Measurements from ENCODE around the gene SALL3. TPM values are rescaled to one million over a fixed set of nuclear protein-coding genes. Genes with fewer than 3 reads are reported as not detected.

Gene SALL3
- total and polyA plus RNA-seq, 2 of the 4 experiments (the other 2 are of a cell fraction): not detected

DNA sequence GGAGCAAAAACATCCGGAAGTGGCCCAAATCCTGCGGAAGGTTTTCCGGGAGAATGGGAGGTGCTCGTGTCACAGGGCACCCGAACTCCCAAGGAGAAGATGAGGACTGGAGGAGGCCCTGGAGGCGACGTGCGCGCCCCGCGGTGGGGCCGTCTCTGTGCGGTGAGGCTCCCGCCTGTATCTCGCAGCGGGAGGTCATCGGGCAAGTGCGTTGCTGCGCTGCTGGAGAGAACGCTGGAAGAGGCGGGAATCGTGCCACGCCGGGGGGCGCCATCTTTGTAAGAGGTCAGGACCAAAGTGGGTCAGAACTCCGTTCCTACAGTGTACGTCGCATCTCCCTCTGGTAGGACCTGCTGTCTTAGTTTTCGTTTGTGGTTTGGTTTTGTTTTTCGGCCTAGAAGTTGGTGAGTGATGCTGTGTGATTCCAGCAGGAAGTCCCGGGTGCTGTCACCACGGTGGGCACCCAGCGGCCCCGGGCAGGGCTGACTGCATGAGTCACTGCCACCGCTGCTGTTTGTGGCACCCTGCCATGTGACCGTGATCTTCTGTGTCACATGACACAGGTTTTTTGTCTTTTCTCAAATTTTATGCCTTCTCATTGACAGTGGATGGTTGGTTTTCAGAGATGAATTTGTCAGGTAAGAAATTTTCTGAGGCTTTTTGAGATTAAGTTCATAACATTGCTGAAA is 68.1 kb downstream of the SALL3 start:
- H3K27me3 ChIP-seq (ENCODE audit: control insufficient read depth, insufficient read depth, low read length): no peaks in the 10 kb centered on the region
- intact Hi-C loops (cut with micrococcal nuclease): no loop called here
- no peak overlapping the region for H3K14ac ChIP-seq (replicated peaks; ENCODE audit: low read depth, low read length)
- H2AFZ ChIP-seq (replicated peaks; ENCODE audit: low read length, poor library complexity): no peak overlapping the region
- no peak overlapping the region for H2BK120ac ChIP-seq (ENCODE audit: low read depth, low read length)
- peaks cover 2% of the 10 kb centered on the region; the same call in 1 of the 2 replicates for H3K9me3 ChIP-seq (ENCODE audit: control insufficient read depth, insufficient read depth, low read length)
- no peak overlapping the region for H4K5ac ChIP-seq (ENCODE audit: low read depth, low read length)
- CTCF ChIA-PET: no interaction called here
- H4K8ac ChIP-seq (ENCODE audit: low read depth in 2 of 2, low read length in 2 of 2): no peak overlapping the region
- no peak overlapping the region for H3K23ac ChIP-seq (ENCODE audit: low read depth, low read length)
- no peak overlapping the region for H3K18ac ChIP-seq (ENCODE audit: low read depth, low read length)
- H3K9me1 ChIP-seq (ENCODE audit: insufficient read depth, low read length): no peaks in the 10 kb centered on the region
- no peak overlapping the region for H2AK9ac ChIP-seq (replicated peaks; ENCODE audit: low read depth, low read length, poor library complexity)
- TF ChIP-seq RAD21 (IDR thresholded peaks at IDR 0.05; ENCODE audit: low read length) (no peak), BHLHE40 (IDR thresholded peaks at IDR 0.05; ENCODE audit: low read depth, low read length) (no peak), FOS (IDR thresholded peaks at IDR 0.05; ENCODE audit: low read depth, low read length) (no peak), SMC3 (IDR thresholded peaks at IDR 0.05; ENCODE audit: low read depth, low read length) (no peak), NFE2L2 (IDR thresholded peaks at IDR 0.05; ENCODE audit: low read depth, low read length) (no peak), MXI1 (IDR thresholded peaks at IDR 0.05; ENCODE audit: borderline replicate concordance, low read depth, low read length) (no peak), CHD1 (IDR thresholded peaks at IDR 0.05; ENCODE audit: low read depth, low read length) (no peak), POLR2A (IDR thresholded peaks at IDR 0.05; ENCODE audit: low read depth, low read length) (no peak), MAZ (IDR thresholded peaks at IDR 0.05; ENCODE audit: borderline replicate concordance, low read depth, low read length) (no peak), MAFK (IDR thresholded peaks at IDR 0.05; ENCODE audit: low read depth, low read length) (no peak), CEBPB (IDR thresholded peaks at IDR 0.05; ENCODE audit: low read depth, low read length) (no peak), RFX5 (IDR thresholded peaks at IDR 0.05; ENCODE audit: low read depth, low read length) (no peak), RCOR1 (IDR thresholded peaks at IDR 0.05; ENCODE audit: insufficient replicate concordance, low read length) (no peak)
- TF ChIP-seq, protein P1, sequence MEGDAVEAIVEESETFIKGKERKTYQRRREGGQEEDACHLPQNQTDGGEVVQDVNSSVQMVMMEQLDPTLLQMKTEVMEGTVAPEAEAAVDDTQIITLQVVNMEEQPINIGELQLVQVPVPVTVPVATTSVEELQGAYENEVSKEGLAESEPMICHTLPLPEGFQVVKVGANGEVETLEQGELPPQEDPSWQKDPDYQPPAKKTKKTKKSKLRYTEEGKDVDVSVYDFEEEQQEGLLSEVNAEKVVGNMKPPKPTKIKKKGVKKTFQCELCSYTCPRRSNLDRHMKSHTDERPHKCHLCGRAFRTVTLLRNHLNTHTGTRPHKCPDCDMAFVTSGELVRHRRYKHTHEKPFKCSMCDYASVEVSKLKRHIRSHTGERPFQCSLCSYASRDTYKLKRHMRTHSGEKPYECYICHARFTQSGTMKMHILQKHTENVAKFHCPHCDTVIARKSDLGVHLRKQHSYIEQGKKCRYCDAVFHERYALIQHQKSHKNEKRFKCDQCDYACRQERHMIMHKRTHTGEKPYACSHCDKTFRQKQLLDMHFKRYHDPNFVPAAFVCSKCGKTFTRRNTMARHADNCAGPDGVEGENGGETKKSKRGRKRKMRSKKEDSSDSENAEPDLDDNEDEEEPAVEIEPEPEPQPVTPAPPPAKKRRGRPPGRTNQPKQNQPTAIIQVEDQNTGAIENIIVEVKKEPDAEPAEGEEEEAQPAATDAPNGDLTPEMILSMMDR (conservative IDR thresholded peaks at IDR 0.05; ENCODE audit: low read depth, low read length): no peak
- TF ChIP-seq, protein P2, sequence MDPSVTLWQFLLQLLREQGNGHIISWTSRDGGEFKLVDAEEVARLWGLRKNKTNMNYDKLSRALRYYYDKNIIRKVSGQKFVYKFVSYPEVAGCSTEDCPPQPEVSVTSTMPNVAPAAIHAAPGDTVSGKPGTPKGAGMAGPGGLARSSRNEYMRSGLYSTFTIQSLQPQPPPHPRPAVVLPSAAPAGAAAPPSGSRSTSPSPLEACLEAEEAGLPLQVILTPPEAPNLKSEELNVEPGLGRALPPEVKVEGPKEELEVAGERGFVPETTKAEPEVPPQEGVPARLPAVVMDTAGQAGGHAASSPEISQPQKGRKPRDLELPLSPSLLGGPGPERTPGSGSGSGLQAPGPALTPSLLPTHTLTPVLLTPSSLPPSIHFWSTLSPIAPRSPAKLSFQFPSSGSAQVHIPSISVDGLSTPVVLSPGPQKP (IDR thresholded peaks at IDR 0.05; ENCODE audit: borderline replicate concordance, low read depth, low read length): no peak
- TF ChIP-seq, protein P3, sequence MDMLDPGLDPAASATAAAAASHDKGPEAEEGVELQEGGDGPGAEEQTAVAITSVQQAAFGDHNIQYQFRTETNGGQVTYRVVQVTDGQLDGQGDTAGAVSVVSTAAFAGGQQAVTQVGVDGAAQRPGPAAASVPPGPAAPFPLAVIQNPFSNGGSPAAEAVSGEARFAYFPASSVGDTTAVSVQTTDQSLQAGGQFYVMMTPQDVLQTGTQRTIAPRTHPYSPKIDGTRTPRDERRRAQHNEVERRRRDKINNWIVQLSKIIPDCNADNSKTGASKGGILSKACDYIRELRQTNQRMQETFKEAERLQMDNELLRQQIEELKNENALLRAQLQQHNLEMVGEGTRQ (IDR thresholded peaks at IDR 0.05; ENCODE audit: low read depth, low read length): no peak
- no peak overlapping the region for H3K56ac ChIP-seq (ENCODE audit: extremely low read depth, insufficient read depth, low read length)
- DNase-seq: no peak
- H3K4me3 ChIP-seq (ENCODE audit: insufficient read depth, low read depth, low read length): no peak overlapping the region
- in situ Hi-C loops (cut with MboI; ENCODE audit: low sequenced_read_pairs): no loop called here
- H3K27ac ChIP-seq (ENCODE audit: insufficient read depth, low read length): no peak overlapping the region
- POLR2A ChIA-PET (ENCODE audit: unreplicated experiment): no interaction called here
- no peak overlapping the region for H3K4me2 ChIP-seq (ENCODE audit: low read depth, low read length)
- no peak overlapping the region for H2BK5ac ChIP-seq (ENCODE audit: low read depth, low read length, poor library complexity, severe bottlenecking)
- no peak overlapping the region for H3K4ac ChIP-seq (ENCODE audit: low read depth, low read length)
- H4K20me1 ChIP-seq (ENCODE audit: insufficient read depth, low read length): no peaks in the 10 kb centered on the region
- no TSS peak for BruUV-seq (replicated peaks)
- ATAC-seq (ENCODE audit: low read depth): no peak
- H3K79me1 ChIP-seq (ENCODE audit: low read depth in 1 of 2, low read length in 2 of 2): no peaks in the 10 kb centered on the region
- dilution Hi-C loops (cut with HindIII; ENCODE audit: low sequenced_read_pairs, unreplicated experiment): no loop called here
- H2BK15ac ChIP-seq (ENCODE audit: low read depth, low read length): no peak overlapping the region
- no peak overlapping the region for H3K9ac ChIP-seq (ENCODE audit: low read depth, low read length)
- H4K91ac ChIP-seq (ENCODE audit: insufficient read depth, low read depth, low read length): no peak overlapping the region
- 93% methylated on average over 16 of the region's 36 CpGs; no CpG with 5 or more reads in 1 of the 2 experiments for whole genome bisulfite sequencing, 2 experiments (ENCODE audit: extremely low coverage in 2 of 2, insufficient read length in 1 of 2)
- no peaks in the 10 kb centered on the region for H3K36me3 ChIP-seq (ENCODE audit: control insufficient read depth, insufficient read depth, low read length)
- no peaks in the 10 kb centered on the region for H3K4me1 ChIP-seq (ENCODE audit: control insufficient read depth, insufficient read depth, low read length)
- no peak overlapping the region for H2BK20ac ChIP-seq (ENCODE audit: low read depth, low read length)
- H2AK5ac ChIP-seq (ENCODE audit: low read depth, low read length): no peak overlapping the region
